Bronchial epithelial cell (primary cell): ENCODE measurements around the gene MXI1. TPM values are rescaled to one million over a fixed set of nuclear protein-coding genes. Genes with fewer than 3 reads are reported as not detected.

ENCODE experiments used
- DNase-seq: peaks from one replicate; pipeline ENCODE4 v3.0.0-alpha.2; 2010; ENCODE audit warnings: low read depth
- FAIRE-seq: peaks from 2 replicates; lab custom pipeline; 2011; peaks lifted over from hg19 to GRCh38; lab: Jason Lieb, UNC
- H3K27me3 ChIP-seq: 2 replicates; pipeline ENCODE4 v1.5.1; 2011; ENCODE audit warnings: low read length; ENCODE audit not compliant: control insufficient read depth, insufficient read depth
- H3K36me3 ChIP-seq: 2 replicates; pipeline ENCODE4 v1.5.1; 2011; ENCODE audit warnings: low read length; ENCODE audit not compliant: control insufficient read depth, insufficient read depth
- H3K4me3 ChIP-seq: 2 replicates; pipeline ENCODE4 v1.5.1; 2011; ENCODE audit warnings: mild to moderate bottlenecking, low read depth, low read length, control low read depth
- total RNA-seq: library from RNA; depleted of rRNA; stranded (reverse); fragments of >200 nt; gene quantifications from 2 replicates; pipeline ENCODE4 v1.2.1, GENCODE V29; 2014
- TF ChIP-seq, protein P1 (sequence below): IDR thresholded peaks from 2 replicates; pipeline ENCODE4 v1.5.1; 2011; ENCODE audit warnings: mild to moderate bottlenecking, moderate library complexity, low read length, control low read depth, inconsistent platforms; ENCODE audit not compliant: insufficient read depth, severe bottlenecking

Gene MXI1
- total RNA-seq, 1 donor from 2014 or later = 48.7 TPM

- Histone ChIP-seq H3K4me3 (no peak overlapping the region), H3K27me3 (no peaks in the 10 kb centered on the region), H3K36me3 (no peaks in the 10 kb centered on the region)
- FAIRE-seq (no peak), DNase-seq (no peak)
- TF ChIP-seq, protein P1, sequence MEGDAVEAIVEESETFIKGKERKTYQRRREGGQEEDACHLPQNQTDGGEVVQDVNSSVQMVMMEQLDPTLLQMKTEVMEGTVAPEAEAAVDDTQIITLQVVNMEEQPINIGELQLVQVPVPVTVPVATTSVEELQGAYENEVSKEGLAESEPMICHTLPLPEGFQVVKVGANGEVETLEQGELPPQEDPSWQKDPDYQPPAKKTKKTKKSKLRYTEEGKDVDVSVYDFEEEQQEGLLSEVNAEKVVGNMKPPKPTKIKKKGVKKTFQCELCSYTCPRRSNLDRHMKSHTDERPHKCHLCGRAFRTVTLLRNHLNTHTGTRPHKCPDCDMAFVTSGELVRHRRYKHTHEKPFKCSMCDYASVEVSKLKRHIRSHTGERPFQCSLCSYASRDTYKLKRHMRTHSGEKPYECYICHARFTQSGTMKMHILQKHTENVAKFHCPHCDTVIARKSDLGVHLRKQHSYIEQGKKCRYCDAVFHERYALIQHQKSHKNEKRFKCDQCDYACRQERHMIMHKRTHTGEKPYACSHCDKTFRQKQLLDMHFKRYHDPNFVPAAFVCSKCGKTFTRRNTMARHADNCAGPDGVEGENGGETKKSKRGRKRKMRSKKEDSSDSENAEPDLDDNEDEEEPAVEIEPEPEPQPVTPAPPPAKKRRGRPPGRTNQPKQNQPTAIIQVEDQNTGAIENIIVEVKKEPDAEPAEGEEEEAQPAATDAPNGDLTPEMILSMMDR = no peak
Observed at GRCh38 chr10:110219884-110220283, 12.5 kb downstream of the MXI1 start.

GRCh38 chr10:110220398-110220797 lies 13.0 kb downstream of the MXI1 start:
- FAIRE-seq = no peak
- no peaks in the 10 kb centered on the region for H3K27me3 ChIP-seq
- no peak overlapping the region for H3K4me3 ChIP-seq
- H3K36me3 ChIP-seq = no peaks in the 10 kb centered on the region
- DNase-seq = no peak
- TF ChIP-seq, protein P1 = no peak

GRCh38 chr10:110221044-110221720 lies 13.8 kb downstream of the MXI1 start:
- FAIRE-seq (no peak), DNase-seq (no peak)

GRCh38 chr10:110221721-110222261 lies 14.4 kb downstream of the MXI1 start:
- TF ChIP-seq, protein P1 = peak; percentile 25
- Histone ChIP-seq H3K27me3 (no peaks in the 10 kb centered on the region), H3K36me3 (no peaks in the 10 kb centered on the region), H3K4me3 (no peak overlapping the region)
- FAIRE-seq = no peak
- DNase-seq = peak; percentile 92

More at GRCh38 chr10:110221044-110221720, 13.8 kb downstream of the MXI1 start:
- no peaks in the 10 kb centered on the region for H3K27me3 ChIP-seq
- TF ChIP-seq, protein P1 = no peak
- no peaks in the 10 kb centered on the region for H3K36me3 ChIP-seq
- H3K4me3 ChIP-seq = no peak overlapping the region

DNA sequence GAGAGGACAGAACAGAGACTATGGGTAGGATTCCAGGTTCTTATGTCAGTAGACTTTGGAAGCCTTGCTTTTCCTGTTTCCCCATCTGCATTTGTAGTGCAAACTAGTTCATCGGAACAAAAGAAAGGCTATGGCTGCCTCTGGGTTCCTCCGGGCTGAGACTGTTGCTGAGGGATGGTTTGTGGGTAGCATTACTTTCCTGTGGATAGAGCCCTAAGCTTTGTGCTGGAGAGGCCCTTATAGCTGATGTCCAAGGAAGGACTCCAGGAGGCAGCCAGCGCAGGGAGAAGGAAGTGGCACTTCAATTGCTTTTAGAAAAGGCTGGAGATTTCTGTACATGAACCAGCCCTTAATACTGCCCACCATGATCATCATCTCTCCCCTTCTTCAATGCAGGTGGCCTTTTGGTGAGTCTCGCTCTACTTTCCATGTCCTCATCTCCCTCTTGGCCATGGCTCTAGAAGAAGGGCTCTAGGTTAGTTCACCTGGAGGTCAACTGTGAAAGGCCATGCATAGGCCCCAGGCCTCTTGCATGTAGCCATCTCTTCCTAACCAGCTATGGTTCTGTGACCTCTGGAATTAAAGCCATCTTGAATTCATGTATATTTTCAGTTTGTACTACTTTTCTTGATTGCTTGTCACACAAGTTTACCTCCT lies 15.4 kb downstream of the MXI1 start:
- DNase-seq (no peak), FAIRE-seq (no peak)
- Histone ChIP-seq H3K27me3 (no peaks in the 10 kb centered on the region), H3K36me3 (no peaks in the 10 kb centered on the region), H3K4me3 (no peak overlapping the region)
- TF ChIP-seq, protein P1 = no peak
